Hepatocyte (in vitro differentiated cells): Measurements from ENCODE around the gene ASTN2.

ENCODE experiments used
- EZH2 ChIP-seq: fragments of 200-600 bp; sonication (generic); IDR thresholded peaks from 2 replicates; pipeline ENCODE4 v1.6.1; 2016; ENCODE audit warnings: antibody characterized with exemption, mild to moderate bottlenecking, borderline replicate concordance
- TF ChIP-seq, protein P1 (sequence below): fragments of 200-600 bp; sonication (generic); IDR thresholded peaks from 2 replicates; pipeline ENCODE4 v1.5.1; 2016; ENCODE audit warnings: antibody characterized with exemption, mild to moderate bottlenecking; ENCODE audit not compliant: poor library complexity

DNA sequence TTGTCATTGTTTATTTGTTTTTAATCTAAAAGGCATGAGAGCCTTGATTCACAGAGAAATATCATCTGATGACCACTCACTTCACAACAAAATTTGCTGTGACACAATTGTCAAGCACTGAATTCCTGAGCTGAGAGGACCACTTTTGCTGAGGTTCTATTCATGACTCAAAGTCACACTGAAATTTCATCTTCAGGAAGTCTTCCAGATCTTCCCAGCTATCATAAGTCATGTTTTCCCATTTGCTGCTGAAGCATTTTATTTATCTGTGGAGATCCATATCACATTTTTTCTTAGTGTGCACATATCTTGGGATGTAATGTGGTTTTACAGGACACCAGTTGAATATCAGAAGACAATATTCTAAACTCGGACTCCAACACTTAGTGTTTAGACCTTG, 982.8 kb downstream of the ASTN2 start:
- no peak for TF ChIP-seq EZH2
- TF ChIP-seq, protein P1, sequence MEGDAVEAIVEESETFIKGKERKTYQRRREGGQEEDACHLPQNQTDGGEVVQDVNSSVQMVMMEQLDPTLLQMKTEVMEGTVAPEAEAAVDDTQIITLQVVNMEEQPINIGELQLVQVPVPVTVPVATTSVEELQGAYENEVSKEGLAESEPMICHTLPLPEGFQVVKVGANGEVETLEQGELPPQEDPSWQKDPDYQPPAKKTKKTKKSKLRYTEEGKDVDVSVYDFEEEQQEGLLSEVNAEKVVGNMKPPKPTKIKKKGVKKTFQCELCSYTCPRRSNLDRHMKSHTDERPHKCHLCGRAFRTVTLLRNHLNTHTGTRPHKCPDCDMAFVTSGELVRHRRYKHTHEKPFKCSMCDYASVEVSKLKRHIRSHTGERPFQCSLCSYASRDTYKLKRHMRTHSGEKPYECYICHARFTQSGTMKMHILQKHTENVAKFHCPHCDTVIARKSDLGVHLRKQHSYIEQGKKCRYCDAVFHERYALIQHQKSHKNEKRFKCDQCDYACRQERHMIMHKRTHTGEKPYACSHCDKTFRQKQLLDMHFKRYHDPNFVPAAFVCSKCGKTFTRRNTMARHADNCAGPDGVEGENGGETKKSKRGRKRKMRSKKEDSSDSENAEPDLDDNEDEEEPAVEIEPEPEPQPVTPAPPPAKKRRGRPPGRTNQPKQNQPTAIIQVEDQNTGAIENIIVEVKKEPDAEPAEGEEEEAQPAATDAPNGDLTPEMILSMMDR, result no peak
